Omental fat pad (tissue), 4 donors: Measurements from ENCODE around the gene DNM3. TPM values are rescaled to one million over a fixed set of nuclear protein-coding genes. Genes with fewer than 3 reads are reported as not detected.
"Not testable (repeated sequence)": the region's sequence is repeated elsewhere in the genome, so short reads cannot be mapped to it uniquely, and the experiment has no call there.

Experiments
- ATAC-seq: fragments of 150-250 bp; one replicate; pipeline ENCODE4 v1.9.1; 2016; ENCODE audit warnings: mild to moderate bottlenecking, moderate library complexity; ENCODE audit not compliant: low FRiP score
- DNase-seq: peaks from one replicate; pipeline ENCODE4 v3.0.0-alpha.2; 2019; ENCODE audit warnings: low spot score
- total RNA-seq, 4 donors: library from RNA; depleted of rRNA; stranded (reverse); fragments of >200 nt; gene quantifications; one replicate each; pipeline ENCODE4 v1.1.0, GENCODE V29; 2016
- TF ChIP-seq, protein P1 (sequence below), 3 donors: fragments of 450-650 bp; IDR thresholded peaks; one replicate each; pipeline ENCODE4 v1.5.1; 2016 to 2017; ENCODE audit warnings: antibody characterized with exemption in 3 of 3, mild to moderate bottlenecking in 3 of 3, moderate library complexity in 2 of 3

DNM3 gene
- total RNA-seq, 4 donors from 2014 or later, result 2.9 to 15.8 (median 5.5) TPM

DNA sequence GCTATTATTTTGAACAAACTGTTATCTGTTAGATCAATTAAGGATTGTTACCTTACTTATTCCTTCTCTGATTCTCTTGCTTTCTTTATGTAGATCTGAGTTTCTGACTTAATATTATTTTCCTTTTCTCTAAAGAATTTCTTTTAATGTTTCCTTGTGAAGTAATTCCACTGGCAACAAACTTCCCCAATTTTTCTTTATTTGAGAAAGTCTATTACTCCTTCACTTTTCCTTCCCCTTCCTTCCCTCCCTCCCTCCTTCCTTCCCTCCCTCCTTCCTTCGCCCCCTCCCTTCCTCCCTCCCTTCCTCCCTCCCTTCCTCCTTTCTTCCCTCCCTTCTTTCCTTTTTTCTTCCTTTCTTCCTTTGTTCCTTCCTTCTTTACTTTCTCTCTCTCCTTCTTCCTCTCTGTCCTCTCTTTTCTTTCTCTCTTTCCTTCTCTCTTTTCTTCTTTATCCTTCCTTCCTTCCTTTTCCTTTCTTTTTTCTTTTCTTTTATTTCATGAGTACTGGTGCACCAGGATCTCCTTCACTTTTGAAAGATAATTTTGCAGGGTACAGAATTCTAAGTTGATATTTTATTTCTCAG, 177.5 kb downstream of the DNM3 start:
- DNase-seq, result no peak
- TF ChIP-seq, protein P1, sequence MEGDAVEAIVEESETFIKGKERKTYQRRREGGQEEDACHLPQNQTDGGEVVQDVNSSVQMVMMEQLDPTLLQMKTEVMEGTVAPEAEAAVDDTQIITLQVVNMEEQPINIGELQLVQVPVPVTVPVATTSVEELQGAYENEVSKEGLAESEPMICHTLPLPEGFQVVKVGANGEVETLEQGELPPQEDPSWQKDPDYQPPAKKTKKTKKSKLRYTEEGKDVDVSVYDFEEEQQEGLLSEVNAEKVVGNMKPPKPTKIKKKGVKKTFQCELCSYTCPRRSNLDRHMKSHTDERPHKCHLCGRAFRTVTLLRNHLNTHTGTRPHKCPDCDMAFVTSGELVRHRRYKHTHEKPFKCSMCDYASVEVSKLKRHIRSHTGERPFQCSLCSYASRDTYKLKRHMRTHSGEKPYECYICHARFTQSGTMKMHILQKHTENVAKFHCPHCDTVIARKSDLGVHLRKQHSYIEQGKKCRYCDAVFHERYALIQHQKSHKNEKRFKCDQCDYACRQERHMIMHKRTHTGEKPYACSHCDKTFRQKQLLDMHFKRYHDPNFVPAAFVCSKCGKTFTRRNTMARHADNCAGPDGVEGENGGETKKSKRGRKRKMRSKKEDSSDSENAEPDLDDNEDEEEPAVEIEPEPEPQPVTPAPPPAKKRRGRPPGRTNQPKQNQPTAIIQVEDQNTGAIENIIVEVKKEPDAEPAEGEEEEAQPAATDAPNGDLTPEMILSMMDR (IDR thresholded peaks at IDR 0.05), result no peak

DNA sequence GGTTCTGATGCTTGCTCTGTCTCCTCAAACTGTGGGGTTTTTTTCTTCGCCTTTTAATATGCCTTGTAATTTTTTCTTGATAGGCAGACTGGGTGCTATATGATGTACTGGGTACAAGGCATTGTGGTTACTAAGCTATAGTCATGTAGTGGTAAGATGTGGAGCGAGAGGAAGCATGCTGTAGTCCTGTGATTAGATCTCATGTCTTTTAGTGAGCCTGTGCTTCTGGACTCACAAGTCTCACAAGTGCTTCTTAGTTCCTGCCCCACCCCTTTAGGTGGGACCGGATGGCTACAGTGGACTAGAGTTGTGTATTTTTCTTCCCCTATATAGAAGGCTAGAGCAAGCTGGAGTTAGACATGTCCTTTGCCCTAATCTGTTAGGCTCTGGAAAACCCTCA, 178.7 kb downstream of the DNM3 start:
- DNase-seq (no peak), ATAC-seq (no peak)
- TF ChIP-seq, protein P1 (IDR thresholded peaks at IDR 0.05), result no peak

More for the DNA sequence above, 177.5 kb downstream of the DNM3 start:
- no peak for ATAC-seq

DNA sequence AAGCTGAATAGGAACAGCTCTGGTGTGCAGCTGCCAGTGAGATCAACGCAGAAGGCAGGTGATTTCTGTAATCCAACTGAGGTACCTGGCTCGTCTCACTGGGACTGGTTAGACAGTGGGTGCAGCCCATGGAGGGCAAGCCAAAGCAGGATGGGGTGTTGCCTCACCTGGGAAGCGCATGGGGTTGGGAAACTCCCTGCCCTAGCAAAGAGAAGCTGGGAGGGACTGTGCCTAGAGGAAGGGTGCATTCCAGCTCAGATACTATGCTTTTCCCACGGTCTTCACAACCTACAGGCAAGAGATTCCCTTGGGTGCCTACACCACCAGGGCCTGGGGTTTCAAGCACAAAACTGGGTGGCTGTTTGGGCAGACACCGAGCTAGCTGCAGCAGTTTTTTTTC, 183.2 kb downstream of the DNM3 start:
- no peak for DNase-seq
- no peak for ATAC-seq
- TF ChIP-seq, protein P1 (IDR thresholded peaks at IDR 0.05), result no peak

DNA sequence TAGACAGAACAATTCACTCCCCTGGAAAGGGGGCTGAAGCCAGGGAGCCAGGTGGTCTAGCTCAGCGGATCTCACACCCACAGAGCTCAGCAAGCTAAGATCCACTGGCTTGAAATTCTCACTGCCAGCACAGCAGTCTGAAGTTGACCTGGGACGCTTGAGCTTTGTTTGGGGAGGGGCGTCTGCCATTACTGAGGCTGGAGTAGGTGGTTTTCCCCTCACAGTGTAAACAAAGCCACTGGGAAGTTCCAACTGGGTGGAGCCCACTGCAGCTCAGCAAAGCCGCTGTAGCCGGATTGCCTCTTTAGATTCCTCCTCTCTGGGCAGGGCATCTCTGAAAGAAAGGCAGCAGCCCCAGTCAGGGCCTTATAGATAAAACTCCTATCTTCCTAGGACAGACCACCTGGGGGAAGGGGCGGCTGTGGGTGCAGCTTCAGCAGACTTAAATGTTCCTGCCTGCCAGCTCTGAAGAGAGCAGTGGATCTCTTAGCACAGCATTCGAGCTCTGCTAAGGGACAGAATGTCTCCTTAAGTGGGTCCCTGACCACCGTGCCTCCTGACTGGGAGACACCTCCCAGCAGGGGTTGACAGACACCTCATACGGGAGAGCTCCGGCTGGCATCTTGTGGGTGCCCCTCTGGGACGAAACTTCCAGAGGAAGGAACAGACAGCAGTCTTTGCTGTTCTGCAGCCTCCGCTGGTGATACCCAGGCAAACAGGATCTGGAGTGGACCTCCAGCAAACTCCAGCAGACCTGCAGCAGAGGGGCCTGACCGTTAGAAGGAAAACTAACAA, 183.8 kb downstream of the DNM3 start:
- DNase-seq, ATAC-seq: not testable (repeated sequence)

DNA sequence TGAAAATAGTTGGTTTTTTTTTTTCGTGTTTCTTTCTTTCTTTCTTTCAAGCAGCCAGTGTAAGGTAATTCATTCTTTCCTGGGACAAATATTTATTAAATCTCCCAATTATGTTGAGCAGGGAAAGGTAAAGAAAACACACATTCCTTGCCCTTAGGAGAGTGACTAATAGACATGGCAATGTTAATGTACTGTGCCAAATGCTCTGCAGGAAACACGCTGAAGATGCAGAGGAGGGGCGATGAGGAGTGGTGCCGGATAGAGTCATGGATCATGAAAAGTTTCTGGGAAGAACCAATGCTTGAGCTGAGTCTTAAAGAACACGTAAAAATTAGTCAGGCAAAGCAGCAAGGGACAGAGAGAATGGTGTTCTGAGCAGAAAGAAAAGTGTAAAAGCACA, 199.2 kb downstream of the DNM3 start:
- DNase-seq (no peak), ATAC-seq (no peak)
- TF ChIP-seq, protein P1 (IDR thresholded peaks at IDR 0.05), result no peak

DNA sequence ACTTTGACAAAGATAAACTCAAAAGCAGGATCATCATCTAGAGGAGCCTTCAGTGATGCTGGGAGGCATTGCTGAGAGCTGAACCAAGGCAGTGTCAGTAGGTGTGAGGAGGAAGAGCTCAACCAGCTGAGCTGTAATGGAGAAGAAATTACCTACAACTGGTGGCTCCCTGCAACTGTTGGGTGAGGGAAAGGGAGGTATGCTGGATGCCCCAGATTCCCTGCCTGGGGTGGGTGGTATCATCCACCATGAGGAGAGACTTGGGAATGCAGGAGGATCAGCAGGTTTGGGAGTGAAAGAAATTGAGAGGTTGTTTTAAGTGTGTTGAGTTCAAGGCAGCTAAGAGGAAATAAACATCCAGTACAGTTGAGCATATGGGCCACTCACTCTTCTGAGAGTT, 199.8 kb downstream of the DNM3 start:
- ATAC-seq, result no peak
- TF ChIP-seq, protein P1 (IDR thresholded peaks at IDR 0.05), result no peak
- DNase-seq, result no peak

DNA sequence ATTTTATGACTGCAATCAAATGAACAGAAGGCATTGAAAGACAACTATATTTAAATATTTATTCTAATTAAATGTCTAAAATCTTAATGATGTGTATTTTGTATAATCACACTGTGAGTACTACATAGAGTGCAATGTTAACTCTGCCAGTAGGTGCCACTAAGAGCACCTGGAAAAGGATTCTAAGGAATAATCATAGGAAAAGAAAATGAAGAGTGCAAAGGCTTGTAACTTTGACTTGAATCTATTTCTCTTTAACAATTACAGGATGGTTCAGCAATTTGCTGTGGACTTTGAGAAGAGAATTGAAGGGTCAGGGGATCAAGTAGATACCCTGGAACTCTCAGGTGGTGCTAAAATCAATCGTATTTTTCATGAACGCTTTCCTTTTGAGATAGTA, 200.4 kb downstream of the DNM3 start:
- DNase-seq (no peak), ATAC-seq (no peak)
- TF ChIP-seq, protein P1 (IDR thresholded peaks at IDR 0.05), result no peak
